GM06990 (cell line): ENCODE measurements around the gene BEAN1.
"Not testable (repeated sequence)": the region's sequence is repeated elsewhere in the genome, so short reads cannot be mapped to it uniquely, and the experiment has no call there.

Source experiments
- DNase-seq: peaks from one replicate; pipeline ENCODE4 v3.0.0-alpha.2; 2011; ENCODE audit not compliant: insufficient read length; ENCODE audit errors: extremely low read depth
- H3K27me3 ChIP-seq: replicated peaks from 2 replicates; pipeline ENCODE4 v1.6.0; 2011; ENCODE audit warnings: low read length; ENCODE audit not compliant: control insufficient read depth, insufficient read depth
- H3K36me3 ChIP-seq: 2 replicates; pipeline ENCODE4 v1.5.1; 2011; ENCODE audit warnings: low read length; ENCODE audit not compliant: control insufficient read depth, insufficient read depth
- H3K4me3 ChIP-seq: replicated peaks from 2 replicates; pipeline ENCODE4 v1.5.1; 2011; ENCODE audit warnings: low read depth, mild to moderate bottlenecking, control low read depth, low read length
- CTCF ChIP-seq: IDR thresholded peaks from 2 replicates; pipeline ENCODE4 v1.5.1; 2011; ENCODE audit warnings: low read length, control low read depth, mild to moderate bottlenecking, inconsistent platforms; ENCODE audit not compliant: insufficient read depth, poor library complexity, severe bottlenecking

The BEAN1 gene

GRCh38 chr16:66458853-66459252 is 31.8 kb downstream of the BEAN1 start:
- no peak for TF ChIP-seq CTCF
- Histone ChIP-seq H3K4me3 (no peak overlapping the region), H3K27me3 (peaks cover 3% of the 10 kb centered on the region), H3K36me3 (no peaks in the 10 kb centered on the region)
- no peak for DNase-seq

DNA sequence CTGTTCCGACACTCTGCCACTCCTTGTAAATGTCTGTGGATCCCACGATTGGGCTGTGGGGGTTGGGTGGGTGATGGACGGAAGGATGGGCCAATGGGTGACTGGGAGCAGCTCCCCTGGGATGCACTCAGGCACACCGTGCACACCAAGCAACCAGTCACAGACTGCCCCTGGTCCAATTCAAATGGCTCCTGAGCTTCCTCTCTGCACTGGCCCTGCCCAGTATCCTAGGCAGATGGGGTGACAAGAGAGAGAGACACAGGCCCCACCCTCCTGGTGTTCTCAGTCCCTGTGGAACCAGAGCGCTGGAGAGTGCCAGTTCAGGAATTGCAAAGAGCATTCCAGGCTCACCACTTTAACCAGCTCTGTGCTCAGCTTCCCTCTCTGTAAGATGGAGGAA is 32.8 kb downstream of the BEAN1 start:
- DNase-seq, result no peak
- Histone ChIP-seq H3K36me3 (no peaks in the 10 kb centered on the region), H3K27me3 (peaks cover 3% of the 10 kb centered on the region), H3K4me3 (no peak overlapping the region)
- TF ChIP-seq CTCF, result no peak

- no peak for TF ChIP-seq CTCF
- Histone ChIP-seq H3K27me3 (peaks cover 3% of the 10 kb centered on the region), H3K36me3 (no peaks in the 10 kb centered on the region), H3K4me3 (no peak overlapping the region)
- DNase-seq, result no peak
Measured at GRCh38 chr16:66460703-66461102, 33.6 kb downstream of the BEAN1 start.

- H3K36me3 ChIP-seq, result no peaks in the 10 kb centered on the region
- DNase-seq, result no peak
- H3K27me3 ChIP-seq, result peaks cover 6% of the 10 kb centered on the region
- TF ChIP-seq CTCF, result no peak
- H3K4me3 ChIP-seq, result no peak overlapping the region
Measured at GRCh38 chr16:66462912-66463311, 35.8 kb downstream of the BEAN1 start.

DNA sequence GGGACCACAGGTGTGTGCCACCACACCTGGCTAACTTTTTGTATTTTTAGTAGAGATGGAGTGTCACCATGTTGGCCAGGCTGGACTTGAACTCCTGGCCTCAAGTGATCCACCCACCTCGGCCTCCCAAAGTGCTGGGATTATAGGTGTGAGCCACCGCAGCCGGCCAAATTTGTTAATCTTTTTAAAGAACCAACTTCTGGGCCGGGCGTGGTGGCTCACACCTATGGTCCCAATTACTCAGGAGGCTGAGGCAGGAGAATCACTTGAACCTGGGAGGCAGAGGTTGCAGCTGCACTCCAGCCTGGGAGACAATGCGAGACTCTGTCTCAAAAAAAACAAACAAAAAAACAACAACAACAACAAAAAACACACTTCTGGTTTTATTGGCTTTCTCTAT is 38.9 kb downstream of the BEAN1 start:
- DNase-seq, H3K27me3 ChIP-seq, H3K36me3 ChIP-seq, H3K4me3 ChIP-seq: not testable (repeated sequence)

GRCh38 chr16:66466636-66467035 is 39.5 kb downstream of the BEAN1 start:
- H3K36me3 ChIP-seq, H3K4me3 ChIP-seq, H3K27me3 ChIP-seq, DNase-seq: not testable (repeated sequence)

- H3K4me3 ChIP-seq, result no peak overlapping the region
- no peak for TF ChIP-seq CTCF
- peaks cover 3% of the 10 kb centered on the region; the same call in 1 of the 2 replicates for H3K27me3 ChIP-seq
- DNase-seq, result no peak
- no peaks in the 10 kb centered on the region for H3K36me3 ChIP-seq
Measured at GRCh38 chr16:66467611-66468010, 40.5 kb downstream of the BEAN1 start.
